ENCODE results near the gene BEX3. TPM values are rescaled to one million over a fixed set of nuclear protein-coding genes. Genes with fewer than 3 reads are reported as not detected.

The BEX3 gene

Small RNA genes lying within 50 kb of the gene (small RNA-seq; reads per million reads assigned to genes)
- gene Z92846.1 (ENCODE audit: insufficient read depth), result not detected
